Measurements from ENCODE around the gene SPAG16.
A peak's percentile ranks its signal among the peaks of the same experiment; 100 is the strongest.

Gene SPAG16

GRCh38 chr2:213284105-213285090 lies at the start of gene SPAG16:
SPAG16 (plus strand) TSS chr2:213284464.
- DNase-seq (ENCODE audit: low read depth): peak; percentile 96

GRCh38 chr2:213234641-213235040 lies 49.6 kb upstream of the SPAG16 start:
- no peak for DNase-seq (ENCODE audit: low read depth)

GRCh38 chr2:213235741-213236140 lies 48.5 kb upstream of the SPAG16 start:
- DNase-seq (ENCODE audit: low read depth): no peak

- DNase-seq (ENCODE audit: low read depth): no peak
These were observed 47.0 kb upstream of the SPAG16 start for GRCh38 chr2:213237251-213237650.

- no peak for DNase-seq (ENCODE audit: low read depth)
These were observed 46.5 kb upstream of the SPAG16 start for GRCh38 chr2:213237787-213238186.

- DNase-seq (ENCODE audit: low read depth): no peak
These were observed 45.3 kb upstream of the SPAG16 start for GRCh38 chr2:213238753-213239495.

- DNase-seq (ENCODE audit: low read depth): no peak
These were observed 42.4 kb upstream of the SPAG16 start for GRCh38 chr2:213241817-213242216.

- no peak for DNase-seq (ENCODE audit: low read depth)
These were observed 41.6 kb upstream of the SPAG16 start for GRCh38 chr2:213242653-213243052.

- DNase-seq (ENCODE audit: low read depth): no peak
These were observed 40.8 kb upstream of the SPAG16 start for GRCh38 chr2:213243189-213244044.

- no peak for DNase-seq (ENCODE audit: low read depth)
These were observed 37.6 kb upstream of the SPAG16 start for GRCh38 chr2:213246497-213247281.

- no peak for DNase-seq (ENCODE audit: low read depth)
These were observed 36.7 kb upstream of the SPAG16 start for GRCh38 chr2:213247566-213247965.

GRCh38 chr2:213248637-213249036 lies 35.6 kb upstream of the SPAG16 start:
- DNase-seq (ENCODE audit: low read depth): no peak

GRCh38 chr2:213249502-213249901 lies 34.8 kb upstream of the SPAG16 start:
- DNase-seq (ENCODE audit: low read depth): no peak

- no peak for DNase-seq (ENCODE audit: low read depth)
These were observed 32.6 kb upstream of the SPAG16 start for GRCh38 chr2:213251618-213252017.

GRCh38 chr2:213252206-213252605 lies 32.1 kb upstream of the SPAG16 start:
- no peak for DNase-seq (ENCODE audit: low read depth)

- DNase-seq (ENCODE audit: low read depth): no peak
These were observed 31.1 kb upstream of the SPAG16 start for GRCh38 chr2:213253162-213253561.

GRCh38 chr2:213259266-213259665 lies 25.0 kb upstream of the SPAG16 start:
- DNase-seq (ENCODE audit: low read depth): no peak

GRCh38 chr2:213261237-213261636 lies 23.0 kb upstream of the SPAG16 start:
- DNase-seq (ENCODE audit: low read depth): no peak

GRCh38 chr2:213261715-213262114 lies 22.5 kb upstream of the SPAG16 start:
- no peak for DNase-seq (ENCODE audit: low read depth)

- no peak for DNase-seq (ENCODE audit: low read depth)
These were observed 18.6 kb upstream of the SPAG16 start for GRCh38 chr2:213265679-213266078.

- DNase-seq (ENCODE audit: low read depth): no peak
These were observed 17.8 kb upstream of the SPAG16 start for GRCh38 chr2:213266421-213266820.
